ENCODE measurements around the gene NT5C2. TPM values are rescaled to one million over a fixed set of nuclear protein-coding genes. Genes with fewer than 3 reads are reported as not detected.

The NT5C2 gene
- total and polyA plus RNA-seq, 2 donors (not counting 1 experiment from before 2014, with no cell fraction given): 38.6 to 80.8 TPM

DNA sequence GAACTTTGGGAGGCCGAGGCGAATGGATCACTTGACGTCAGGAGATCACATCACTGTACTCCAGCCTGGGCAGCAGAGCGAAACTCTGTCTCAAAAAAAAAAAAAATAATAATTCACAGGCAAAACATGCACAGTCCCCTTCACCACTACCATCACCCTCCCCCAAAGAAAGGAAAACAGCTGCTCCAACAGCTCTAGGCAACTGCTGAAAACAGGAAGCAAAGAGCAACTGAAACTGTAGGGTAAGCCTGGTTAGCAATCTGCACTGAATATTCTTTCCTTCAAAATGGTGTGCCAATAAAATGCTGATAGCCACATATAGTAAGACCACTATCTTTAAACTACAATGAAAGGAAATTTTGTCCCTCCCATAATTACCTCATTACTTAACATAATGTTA, 11.8 kb downstream of the NT5C2 start:
- peak overlapping the region; percentile 83 for H3K4me3 Mint-ChIP-seq
- H3K27ac ChIP-seq (ENCODE audit: low read length in 2 of 2): peak overlapping the region; percentile 56 to 80
- peaks cover 66% of the 10 kb centered on the region for H3K4me1 Mint-ChIP-seq

More for the DNA sequence above, 11.8 kb downstream of the NT5C2 start:
- Histone ChIP-seq H3K4me3 (ENCODE audit: control extremely low read depth in 1 of 5, extremely low read depth in 1 of 5, insufficient read depth in 1 of 5, low read depth in 2 of 5, low read length in 4 of 5) (peak overlapping the region in 2 of 5 experiments; percentile 14 to 25), H3K36me3 (replicated peaks in 1 of 2; ENCODE audit: control extremely low read depth in 1 of 2, control insufficient read depth in 1 of 2, extremely low read depth in 1 of 2, insufficient read depth in 2 of 2, low read length in 1 of 2) (peaks cover 0 to 3% of the 10 kb centered on the region in 2 experiments), H3K9me3 (ENCODE audit: control extremely low read depth in 1 of 3, control insufficient read depth in 2 of 3, insufficient read depth in 1 of 3, low read length in 2 of 3) (no peaks in the 10 kb centered on the region), H3K79me2 (ENCODE audit: control insufficient read depth, insufficient read depth, low read length) (peaks cover 96% of the 10 kb centered on the region), H2AFZ (ENCODE audit: insufficient read depth, low read depth, low read length, poor library complexity, severe bottlenecking) (peak overlapping the region; percentile 34), H3K4me2 (replicated peaks; ENCODE audit: low read depth, low read length, poor library complexity, severe bottlenecking) (peak overlapping the region; percentile 67), H3K27me3 (replicated peaks in 1 of 4; ENCODE audit: control extremely low read depth in 1 of 4, control insufficient read depth in 3 of 4, insufficient read depth in 4 of 4, low read length in 3 of 4) (no peaks in the 10 kb centered on the region), H4K20me1 (ENCODE audit: control insufficient read depth, insufficient read depth, low read length, poor library complexity, severe bottlenecking) (peaks cover 15% of the 10 kb centered on the region), H3K4me1 (ENCODE audit: control insufficient read depth in 2 of 2, insufficient read depth in 2 of 2, low read length in 2 of 2) (peaks cover 48 to 52% of the 10 kb centered on the region in 2 donors), H3K9ac (ENCODE audit: low read length) (peak overlapping the region; percentile 58)
- no peaks in the 10 kb centered on the region for H3K27me3 Mint-ChIP-seq
- H3K27ac Mint-ChIP-seq: peak overlapping the region; percentile 86
- WGBS (ENCODE audit: insufficient coverage): 15% methylated on average over 4 of the region's 4 CpGs
- intact Hi-C loops (cut with micrococcal nuclease): loop anchor here (1.0 to 2.0 kb wide), 2 partner anchors 11 to 64 kb away; partner anchors contain the start of gene RPEL1
- CTCF ChIA-PET: interaction anchor here (1.4 kb wide), 1 partner anchor 11 kb away, joined by 4 read pairs; no protein-coding TSS in a partner anchor
- POLR2A ChIA-PET: interaction anchor here (0.6 to 2.8 kb wide), 5 partner anchors 12 to 203 kb away, joined by 3 to 23 read pairs (median 3); partner anchors contain the start of gene NT5C2
- no peaks in the 10 kb centered on the region for H3K9me3 Mint-ChIP-seq (ENCODE audit: insufficient read depth)
- DNase-seq (peak; percentile 77), ATAC-seq (ENCODE audit: low read depth) (peak; percentile 94)
- no peak for TF ChIP-seq CTCF (IDR thresholded peaks at IDR 0.05)
- TF ChIP-seq EZH2 (IDR thresholded peaks at IDR 0.05; ENCODE audit: borderline replicate concordance, insufficient read depth, low read depth, low read length, poor library complexity, severe bottlenecking): no peak

Data from B cell (primary cell).